MCF 10A (cell line): Measurements from ENCODE around the gene SCAPER. TPM values are rescaled to one million over a fixed set of nuclear protein-coding genes. Genes with fewer than 3 reads are reported as not detected.

Experiments used
- BruUV-seq: library from RNA; stranded (reverse); fragments of 400-500 nt; replicated peaks from 2 replicates; lab custom pipeline; 2021; lab: Mats Ljungman, UMichigan
- CTCF ChIA-PET: fragments of 300-600 bp; sonication (Branson Sonifier 250); formaldehyde crosslinking; extraction: SDS; loops from one replicate; lab custom pipeline; 2021; ENCODE audit warnings: antibody characterized with exemption, inconsistent platforms; lab: Yijun Ruan, JAX
- POLR2A ChIA-PET: fragments of 300-600, 350-650 bp; sonication (Branson Sonifier 250); formaldehyde crosslinking; extraction: SDS; loops from one replicate; lab custom pipeline; 2020; ENCODE audit warnings: antibody characterized with exemption, inconsistent platforms; lab: Yijun Ruan, JAX
- DNase-seq: peaks from one replicate; pipeline ENCODE4 v3.0.0-alpha.2; 2018; ENCODE audit not compliant: unreplicated experiment
- H3K27ac Mint-ChIP-seq: one replicate; pipeline ENCODE4 v1.8.0; 2022; ENCODE audit warnings: mild to moderate bottlenecking, low read depth, mixed read lengths; ENCODE audit not compliant: unreplicated experiment
- H3K27me3 Mint-ChIP-seq: one replicate; pipeline ENCODE4 v1.8.0; 2022; ENCODE audit warnings: mixed read lengths; ENCODE audit not compliant: insufficient read depth, unreplicated experiment
- H3K36me3 Mint-ChIP-seq: one replicate; pipeline ENCODE4 v1.8.0; 2022; ENCODE audit warnings: mild to moderate bottlenecking, moderate library complexity, mixed read lengths; ENCODE audit not compliant: insufficient read depth, unreplicated experiment
- H3K4me1 Mint-ChIP-seq: one replicate; pipeline ENCODE4 v1.8.0; 2022; ENCODE audit warnings: mixed read lengths; ENCODE audit not compliant: insufficient read depth, unreplicated experiment
- H3K4me3 Mint-ChIP-seq: one replicate; pipeline ENCODE4 v1.8.0; 2022; ENCODE audit warnings: mild to moderate bottlenecking, moderate library complexity, mixed read lengths; ENCODE audit not compliant: unreplicated experiment
- H3K9me3 Mint-ChIP-seq: one replicate; pipeline ENCODE4 v1.8.0; 2022; ENCODE audit warnings: mixed read lengths; ENCODE audit not compliant: unreplicated experiment
- intact Hi-C: fragments of 100-400 bp; cut with micrococcal nuclease; formaldehyde crosslinking; loops from 2 replicates; pipeline ENCODE4 v1.14.1; 2022
- total RNA-seq: library from RNA; stranded (reverse); gene quantifications from 2 replicates; pipeline ENCODE4 v1.2.3, GENCODE V29; 2022
- TF ChIP-seq, protein P1 (sequence below): fragments of 200-600 bp; IDR thresholded peaks from one replicate; pipeline ENCODE4 v1.8.0; 2022; ENCODE audit warnings: antibody characterized with exemption, mild to moderate bottlenecking; ENCODE audit not compliant: unreplicated experiment

Gene SCAPER
- total RNA-seq, 1 experiment from 2014 or later: 9.5 TPM

GRCh38 chr15:76912430-76912829 is 7.3 kb upstream of the SCAPER start:
- H3K4me3 Mint-ChIP-seq: no peak overlapping the region
- H3K9me3 Mint-ChIP-seq: no peaks in the 10 kb centered on the region
- intact Hi-C loops: no loop called here
- DNase-seq: no peak
- no peaks in the 10 kb centered on the region for H3K36me3 Mint-ChIP-seq
- CTCF ChIA-PET: no interaction called here
- POLR2A ChIA-PET: no interaction called here
- no peaks in the 10 kb centered on the region for H3K4me1 Mint-ChIP-seq
- peaks cover 6% of the 10 kb centered on the region for H3K27me3 Mint-ChIP-seq
- no peak overlapping the region for H3K27ac Mint-ChIP-seq
- TF ChIP-seq, protein P1, sequence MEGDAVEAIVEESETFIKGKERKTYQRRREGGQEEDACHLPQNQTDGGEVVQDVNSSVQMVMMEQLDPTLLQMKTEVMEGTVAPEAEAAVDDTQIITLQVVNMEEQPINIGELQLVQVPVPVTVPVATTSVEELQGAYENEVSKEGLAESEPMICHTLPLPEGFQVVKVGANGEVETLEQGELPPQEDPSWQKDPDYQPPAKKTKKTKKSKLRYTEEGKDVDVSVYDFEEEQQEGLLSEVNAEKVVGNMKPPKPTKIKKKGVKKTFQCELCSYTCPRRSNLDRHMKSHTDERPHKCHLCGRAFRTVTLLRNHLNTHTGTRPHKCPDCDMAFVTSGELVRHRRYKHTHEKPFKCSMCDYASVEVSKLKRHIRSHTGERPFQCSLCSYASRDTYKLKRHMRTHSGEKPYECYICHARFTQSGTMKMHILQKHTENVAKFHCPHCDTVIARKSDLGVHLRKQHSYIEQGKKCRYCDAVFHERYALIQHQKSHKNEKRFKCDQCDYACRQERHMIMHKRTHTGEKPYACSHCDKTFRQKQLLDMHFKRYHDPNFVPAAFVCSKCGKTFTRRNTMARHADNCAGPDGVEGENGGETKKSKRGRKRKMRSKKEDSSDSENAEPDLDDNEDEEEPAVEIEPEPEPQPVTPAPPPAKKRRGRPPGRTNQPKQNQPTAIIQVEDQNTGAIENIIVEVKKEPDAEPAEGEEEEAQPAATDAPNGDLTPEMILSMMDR: no peak
- no TSS peak for BruUV-seq

DNA sequence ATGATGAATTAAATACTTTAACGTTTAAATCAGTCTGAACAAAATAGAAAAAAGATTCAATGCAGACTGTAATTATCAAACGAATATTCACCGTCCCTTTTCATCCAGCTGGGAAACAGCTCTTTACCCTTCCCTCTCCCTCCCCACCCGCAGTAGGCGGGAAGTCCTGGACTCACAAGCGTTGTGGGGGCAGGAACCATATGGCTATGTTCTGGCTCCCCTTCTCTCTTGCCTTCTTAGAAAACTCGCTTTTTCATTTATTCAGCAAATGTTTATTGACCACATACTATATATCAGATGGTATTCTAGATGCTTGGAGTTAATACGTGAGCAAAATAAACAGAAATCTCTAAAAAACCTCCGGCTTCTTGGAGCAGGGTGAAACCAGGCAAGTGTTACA is 715 bp upstream of the SCAPER start:
- peak overlapping the region; percentile 83 for H3K4me3 Mint-ChIP-seq
- intact Hi-C loops: loop anchor here (10.0 kb wide), 1 partner anchor 119 kb away; no protein-coding TSS in a partner anchor
- no peaks in the 10 kb centered on the region for H3K9me3 Mint-ChIP-seq
- no peaks in the 10 kb centered on the region for H3K27me3 Mint-ChIP-seq
- ChIA-PET POLR2A (interaction anchor here (0.7 to 1.3 kb wide), 6 partner anchors 10 to 26 kb away, joined by 3 to 6 read pairs (median 4); partner anchors contain the start of gene RCN2), CTCF (no interaction called here)
- no peak for DNase-seq
- peaks cover 7% of the 10 kb centered on the region for H3K4me1 Mint-ChIP-seq
- peak overlapping the region; percentile 88 for H3K27ac Mint-ChIP-seq
- BruUV-seq: no TSS peak
- H3K36me3 Mint-ChIP-seq: no peaks in the 10 kb centered on the region
- TF ChIP-seq, protein P1: no peak

DNA sequence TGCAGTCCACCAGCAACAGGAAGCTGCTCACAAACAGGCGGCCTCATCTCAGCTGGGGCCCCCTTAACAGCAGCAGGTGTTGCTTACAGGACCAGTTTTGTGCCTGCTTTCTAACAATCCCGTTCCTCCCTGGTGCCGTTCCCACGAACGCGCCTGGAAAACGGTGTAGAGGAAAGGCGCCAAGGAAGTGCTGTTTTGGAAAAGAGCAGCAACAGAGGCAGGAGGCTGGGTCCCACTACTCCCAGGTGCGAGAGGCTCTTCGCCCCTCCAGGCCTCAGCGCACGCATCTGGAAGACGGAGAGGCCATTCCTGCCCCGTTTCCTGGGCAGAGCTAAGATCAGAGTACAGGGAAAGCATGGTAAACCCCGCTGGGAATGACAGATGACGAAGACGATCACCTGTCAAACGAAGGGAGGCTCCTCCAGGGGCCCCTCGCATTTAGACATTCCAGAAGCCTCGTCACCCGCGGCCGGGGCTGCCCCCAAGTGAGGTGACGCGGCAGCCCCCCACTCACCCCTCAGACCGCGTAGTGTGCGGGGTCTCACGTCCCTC is 603 bp downstream of the SCAPER start:
- Mint-ChIP-seq H3K9me3 (no peaks in the 10 kb centered on the region), H3K4me3 (peak overlapping the region; percentile 83), H3K27me3 (no peaks in the 10 kb centered on the region), H3K27ac (peak overlapping the region; percentile 88), H3K36me3 (no peaks in the 10 kb centered on the region), H3K4me1 (peaks cover 7% of the 10 kb centered on the region)
- TF ChIP-seq, protein P1: no peak
- BruUV-seq: no TSS peak
- CTCF ChIA-PET: interaction anchor here (0.6 to 1.0 kb wide), 3 partner anchors 43 to 65 kb away, joined by 3 read pairs; no protein-coding TSS in a partner anchor
- DNase-seq: peak; percentile 49
- POLR2A ChIA-PET: interaction anchor here (1.0 to 1.5 kb wide), 6 partner anchors 27 to 848 kb away, joined by 3 to 11 read pairs (median 4); partner anchors contain the start of gene RCN2
- intact Hi-C loops: loop anchor here (10.0 kb wide), 1 partner anchor 120 kb away; no protein-coding TSS in a partner anchor

DNA sequence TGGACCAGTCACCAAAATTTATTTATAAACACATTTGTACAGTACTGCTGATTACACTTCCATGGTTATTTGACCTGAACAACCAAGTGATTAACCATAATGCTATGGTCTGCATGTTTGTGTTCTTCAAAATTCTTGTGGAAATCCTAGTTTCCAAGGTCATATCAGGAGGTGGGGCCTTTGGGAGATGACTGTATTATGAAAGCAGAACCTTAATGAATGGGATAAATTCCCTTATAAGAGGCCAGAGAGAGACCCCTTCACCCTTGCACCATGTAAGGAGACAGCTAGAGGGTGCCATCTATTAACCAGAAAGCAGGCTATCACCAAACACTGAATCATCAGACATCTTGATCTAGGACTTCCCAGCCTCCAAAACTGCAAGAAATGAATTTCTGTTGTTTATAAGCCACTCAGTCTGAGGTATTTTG is 1.9 kb downstream of the SCAPER start:
- DNase-seq: peak; percentile 45
- TF ChIP-seq, protein P1: peak; percentile 23
- BruUV-seq: no TSS peak
- Mint-ChIP-seq H3K4me1 (peaks cover 7% of the 10 kb centered on the region), H3K36me3 (no peaks in the 10 kb centered on the region), H3K9me3 (peaks cover 6% of the 10 kb centered on the region), H3K4me3 (no peak overlapping the region), H3K27me3 (no peaks in the 10 kb centered on the region), H3K27ac (no peak overlapping the region)
- intact Hi-C loops: loop anchor here (10.0 kb wide), 1 partner anchor 122 kb away; no protein-coding TSS in a partner anchor
- CTCF ChIA-PET: interaction anchor here (1.0 to 1.2 kb wide), 2 partner anchors 25 to 46 kb away, joined by 3 read pairs; no protein-coding TSS in a partner anchor
- POLR2A ChIA-PET: interaction anchor here (0.7 to 1.5 kb wide), 4 partner anchors 28 to 157 kb away, joined by 3 to 4 read pairs (median 4); no protein-coding TSS in a partner anchor
